ENCODE measurements around the gene UBE2I.

DNA sequence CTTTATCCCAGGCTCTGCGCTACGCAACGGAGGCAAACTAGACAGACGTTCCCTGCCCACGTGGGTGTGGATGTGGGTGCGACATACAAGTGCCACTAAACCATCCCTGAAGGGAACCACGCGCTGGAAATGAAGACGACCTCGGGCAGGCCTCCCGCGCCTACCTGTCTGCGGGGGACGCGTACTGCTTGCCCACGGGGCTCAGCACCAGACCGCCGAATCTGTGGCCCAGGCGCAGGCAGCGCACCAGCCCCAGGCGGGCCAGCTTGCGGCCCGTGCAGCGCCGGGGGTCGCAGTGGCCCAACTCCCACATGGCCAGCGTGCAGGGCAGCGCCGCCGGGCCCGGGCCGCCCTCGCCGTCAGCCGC lies 41.8 kb downstream of the UBE2I start:
- TF ChIP-seq, protein P1, sequence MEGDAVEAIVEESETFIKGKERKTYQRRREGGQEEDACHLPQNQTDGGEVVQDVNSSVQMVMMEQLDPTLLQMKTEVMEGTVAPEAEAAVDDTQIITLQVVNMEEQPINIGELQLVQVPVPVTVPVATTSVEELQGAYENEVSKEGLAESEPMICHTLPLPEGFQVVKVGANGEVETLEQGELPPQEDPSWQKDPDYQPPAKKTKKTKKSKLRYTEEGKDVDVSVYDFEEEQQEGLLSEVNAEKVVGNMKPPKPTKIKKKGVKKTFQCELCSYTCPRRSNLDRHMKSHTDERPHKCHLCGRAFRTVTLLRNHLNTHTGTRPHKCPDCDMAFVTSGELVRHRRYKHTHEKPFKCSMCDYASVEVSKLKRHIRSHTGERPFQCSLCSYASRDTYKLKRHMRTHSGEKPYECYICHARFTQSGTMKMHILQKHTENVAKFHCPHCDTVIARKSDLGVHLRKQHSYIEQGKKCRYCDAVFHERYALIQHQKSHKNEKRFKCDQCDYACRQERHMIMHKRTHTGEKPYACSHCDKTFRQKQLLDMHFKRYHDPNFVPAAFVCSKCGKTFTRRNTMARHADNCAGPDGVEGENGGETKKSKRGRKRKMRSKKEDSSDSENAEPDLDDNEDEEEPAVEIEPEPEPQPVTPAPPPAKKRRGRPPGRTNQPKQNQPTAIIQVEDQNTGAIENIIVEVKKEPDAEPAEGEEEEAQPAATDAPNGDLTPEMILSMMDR (conservative IDR thresholded peaks at IDR 0.05; ENCODE audit: low read length): no peak
- no peak for TF ChIP-seq EZH2phosphoT487 (IDR thresholded peaks at IDR 0.05; ENCODE audit: borderline replicate concordance, low read depth, low read length)

Measured in OCI-LY7 (cell line).